Measurements from ENCODE around the gene RAVER2. TPM values are rescaled to one million over a fixed set of nuclear protein-coding genes. Genes with fewer than 3 reads are reported as not detected.

Gene RAVER2
- total and polyA plus RNA-seq, 10 of the 15 experiments (the other 5 are each of a cell fraction or from before 2014, with no cell fraction given): 0.09 to 0.59 (median 0.41) TPM; not detected in 2

DNA sequence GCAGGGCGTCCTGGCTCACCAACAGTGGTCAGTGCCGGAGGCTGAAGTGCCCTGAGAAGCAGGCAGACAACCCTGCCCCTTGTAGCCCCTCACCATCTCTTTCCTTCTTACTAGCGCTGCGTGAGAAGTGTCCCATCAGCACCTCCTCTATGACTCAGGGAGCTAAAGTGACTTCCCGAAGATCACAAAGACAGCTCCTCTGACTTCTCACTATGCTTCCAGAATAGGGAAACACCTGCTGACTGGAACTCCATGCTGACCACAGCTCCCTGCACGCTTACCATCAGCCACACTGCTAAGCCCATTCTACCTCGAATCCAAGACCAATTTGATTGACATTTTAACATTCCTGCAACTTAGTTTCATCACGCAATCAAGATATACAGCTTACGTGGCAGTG is 128.7 kb downstream of the RAVER2 start:
- SMC1A ChIA-PET (ENCODE audit: uncharacterized antibody, unreplicated experiment): interaction anchor here (0.9 kb wide), 1 partner anchor 89 kb away, joined by 3 read pairs; no protein-coding TSS in a partner anchor
- H3K4me3 ChIP-seq: no peak overlapping the region
- no peak overlapping the region for H3K9ac ChIP-seq (ENCODE audit: control insufficient read depth, insufficient read depth, low read length)
- ATAC-seq (no peak), DNase-seq (ENCODE audit: low read depth, low spot score) (no peak), FAIRE-seq (no peak)
- WGBS (ENCODE audit: insufficient coverage, insufficient replicate concordance, low lambda C conversion rate, missing lambda C conversion rate): 94% methylated on average over 9 of the region's 9 CpGs
- no peaks in the 10 kb centered on the region for H3K9me3 ChIP-seq (replicated peaks; ENCODE audit: control insufficient read depth, insufficient read depth, low read length)
- no peak overlapping the region for H3K4me2 ChIP-seq (ENCODE audit: control insufficient read depth, insufficient read depth)
- intact Hi-C loops (cut with micrococcal nuclease; ENCODE audit: unreplicated experiment): no loop called here
- H2AFZ ChIP-seq (ENCODE audit: control insufficient read depth, low read depth, low read length): no peak overlapping the region
- H4K20me1 ChIP-seq (ENCODE audit: control insufficient read depth, insufficient read depth): no peaks in the 10 kb centered on the region
- no peaks in the 10 kb centered on the region for H3K4me1 ChIP-seq (ENCODE audit: control insufficient read depth, insufficient read depth, low read length)
- in situ Hi-C loops (cut with MboI): no loop called here
- H3K27ac ChIP-seq (ENCODE audit: control insufficient read depth, insufficient read depth): no peak overlapping the region
- no peaks in the 10 kb centered on the region for H3K79me2 ChIP-seq (ENCODE audit: control insufficient read depth, insufficient read depth, low read length)
- BruUV-seq (replicated peaks): no TSS peak
- no peak for TF ChIP-seq RAD51 (IDR thresholded peaks at IDR 0.05)
- TF ChIP-seq ZNF217 (IDR thresholded peaks at IDR 0.05): no peak
- no peak for TF ChIP-seq ZZZ3 (IDR thresholded peaks at IDR 0.05; ENCODE audit: control insufficient read depth, insufficient read length, low read depth)
- no peak for TF ChIP-seq NR2C2 (IDR thresholded peaks at IDR 0.05; ENCODE audit: borderline replicate concordance, control insufficient read depth, insufficient read length, low read depth)
- TF ChIP-seq CHD1 (IDR thresholded peaks at IDR 0.05; ENCODE audit: low read depth, low read length): no peak
- TF ChIP-seq ZSCAN29 (IDR thresholded peaks at IDR 0.05): no peak
- TF ChIP-seq ZNF687 (IDR thresholded peaks at IDR 0.05): no peak
- TF ChIP-seq HDGF (IDR thresholded peaks at IDR 0.05): no peak
- TF ChIP-seq ZNF207 (IDR thresholded peaks at IDR 0.05; ENCODE audit: borderline replicate concordance): no peak
- no peak for TF ChIP-seq SUPT20H (IDR thresholded peaks at IDR 0.05; ENCODE audit: borderline replicate concordance, control insufficient read depth, low read depth, low read length)
- TF ChIP-seq EP300 (IDR thresholded peaks at IDR 0.05; ENCODE audit: borderline replicate concordance in 1 of 2, control insufficient read depth in 1 of 2, low read depth in 2 of 2, low read length in 2 of 2): no peak
- POLR2A ChIA-PET: no interaction called here
- CTCF ChIA-PET: interaction anchor here (1.3 to 1.6 kb wide), 2 partner anchors 9 to 30 kb away, joined by 3 to 4 read pairs; no protein-coding TSS in a partner anchor
- peaks cover 11 to 18% of the 10 kb centered on the region in 2 experiments for H3K36me3 ChIP-seq (ENCODE audit: control insufficient read depth in 2 of 2, insufficient read depth in 2 of 2, low read length in 1 of 2)
- RAD21 ChIA-PET (ENCODE audit: unreplicated experiment): interaction anchor here (1.1 kb wide), 1 partner anchor 1572 kb away, joined by 3 read pairs; no protein-coding TSS in a partner anchor
- no peaks in the 10 kb centered on the region for H3K27me3 ChIP-seq (replicated peaks in 1 of 2; ENCODE audit: control insufficient read depth in 2 of 2, insufficient read depth in 2 of 2, low read length in 1 of 2)

Data from GM12878 (cell line).